SH-SY5Y (cell line): ENCODE data around the gene MYO10.

Experiments used
- GATA2 ChIP-seq: IDR thresholded peaks from 2 replicates; pipeline ENCODE4 v1.6.1; 2011; ENCODE audit warnings: mild to moderate bottlenecking, low read depth, low read length
- GATA3 ChIP-seq: IDR thresholded peaks from 2 replicates; pipeline ENCODE4 v1.6.1; 2011; ENCODE audit warnings: low read depth, mild to moderate bottlenecking, low read length, moderate library complexity

- TF ChIP-seq GATA3 = no peak
- no peak for TF ChIP-seq GATA2
These were observed 127.1 kb downstream of the MYO10 start for GRCh38 chr5:16809010-16809394.
